Smooth muscle cell of the coronary artery (primary cell): ENCODE measurements around the gene VKORC1. TPM values are rescaled to one million over a fixed set of nuclear protein-coding genes. Genes with fewer than 3 reads are reported as not detected.

ENCODE experiments used
- total RNA-seq: library from RNA; depleted of rRNA; stranded (reverse); fragments of >200 nt; gene quantifications from 2 replicates; pipeline ENCODE4 v1.2.3, GENCODE V29; 2014; ENCODE audit warnings: low replicate concordance

Gene VKORC1
- 105 and 187 TPM in 2 replicates for total RNA-seq

DNA sequence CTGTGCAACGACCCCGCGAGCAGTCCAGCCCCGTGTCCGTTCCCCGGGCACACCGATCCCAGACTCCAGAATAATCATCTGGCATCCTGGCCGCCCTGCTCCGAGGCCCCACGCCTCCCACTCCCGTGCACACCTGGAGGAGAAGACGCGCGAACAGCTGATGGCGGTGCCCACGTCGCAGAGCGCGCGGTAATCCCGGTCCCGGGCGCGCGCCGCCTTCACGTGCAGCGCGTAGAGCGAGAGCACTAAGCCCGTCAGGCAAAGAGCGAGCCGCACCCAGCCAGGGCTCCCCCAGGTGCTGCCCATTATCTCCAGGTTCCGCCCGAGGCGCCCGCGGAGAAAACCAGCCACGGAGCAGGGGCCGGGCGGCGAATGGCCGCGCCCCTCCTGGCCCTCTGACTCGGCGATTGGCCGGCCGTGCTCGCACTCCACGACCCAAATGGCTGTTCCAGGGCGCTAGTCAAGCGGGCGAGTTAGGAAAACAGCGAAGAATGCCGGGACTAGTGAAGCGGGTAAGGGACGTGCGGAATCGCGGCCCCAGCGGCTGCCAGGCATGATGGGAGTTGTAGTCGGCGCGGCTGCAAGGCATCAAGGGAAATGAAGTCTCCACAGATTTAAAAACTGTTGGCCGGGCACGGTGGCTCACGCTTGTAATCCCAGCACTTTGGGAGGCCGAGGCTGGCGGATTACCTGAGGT, at the start of gene VKORC1:
VKORC1 (minus strand) TSS at position 374 of the 697 bp plus-strand sequence; CDS start at position 306, 68 bp downstream.

DNA sequence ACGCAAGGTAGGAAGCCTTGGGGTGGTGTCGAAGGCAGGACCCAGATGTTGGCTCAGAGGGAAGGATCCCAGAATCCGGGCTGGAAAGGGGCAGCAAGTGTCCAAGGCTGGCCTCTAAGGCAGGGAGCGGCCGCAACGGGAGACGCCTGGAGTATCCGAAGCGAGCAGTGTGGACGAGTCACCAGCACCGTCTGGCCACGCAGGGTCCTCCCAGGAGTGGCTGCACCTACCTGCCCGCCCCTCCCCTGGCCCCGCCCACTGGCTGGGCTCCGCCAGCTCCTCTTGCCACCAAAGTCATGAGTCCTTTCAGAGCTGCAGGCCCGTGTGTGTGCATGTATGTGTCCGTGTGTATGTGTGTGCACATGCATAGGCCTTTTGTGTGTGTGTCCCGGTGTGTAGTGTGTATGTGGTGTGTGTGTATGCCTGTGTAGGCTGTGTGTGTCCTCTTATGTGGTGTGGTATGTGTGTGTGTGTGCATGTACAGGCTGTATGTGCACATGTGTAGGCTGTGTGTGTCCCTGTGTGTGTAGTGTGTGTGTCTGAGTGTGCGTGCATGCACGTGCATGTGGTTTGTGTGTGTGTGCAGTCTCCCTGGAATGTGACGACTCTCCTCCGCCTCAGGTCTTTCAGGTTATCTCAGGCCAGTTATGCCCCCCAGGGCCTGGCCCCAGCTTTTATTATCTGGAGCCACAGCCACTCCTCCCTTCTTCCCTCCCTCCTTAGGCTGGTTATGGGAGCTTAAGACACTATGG, 41.1 kb upstream of the VKORC1 start, which contains the start of gene PRSS8:
PRSS8 (minus strand) TSS at position 193 of the 752 bp plus-strand sequence. CDS start 229 bp downstream, outside the sequence.

DNA sequence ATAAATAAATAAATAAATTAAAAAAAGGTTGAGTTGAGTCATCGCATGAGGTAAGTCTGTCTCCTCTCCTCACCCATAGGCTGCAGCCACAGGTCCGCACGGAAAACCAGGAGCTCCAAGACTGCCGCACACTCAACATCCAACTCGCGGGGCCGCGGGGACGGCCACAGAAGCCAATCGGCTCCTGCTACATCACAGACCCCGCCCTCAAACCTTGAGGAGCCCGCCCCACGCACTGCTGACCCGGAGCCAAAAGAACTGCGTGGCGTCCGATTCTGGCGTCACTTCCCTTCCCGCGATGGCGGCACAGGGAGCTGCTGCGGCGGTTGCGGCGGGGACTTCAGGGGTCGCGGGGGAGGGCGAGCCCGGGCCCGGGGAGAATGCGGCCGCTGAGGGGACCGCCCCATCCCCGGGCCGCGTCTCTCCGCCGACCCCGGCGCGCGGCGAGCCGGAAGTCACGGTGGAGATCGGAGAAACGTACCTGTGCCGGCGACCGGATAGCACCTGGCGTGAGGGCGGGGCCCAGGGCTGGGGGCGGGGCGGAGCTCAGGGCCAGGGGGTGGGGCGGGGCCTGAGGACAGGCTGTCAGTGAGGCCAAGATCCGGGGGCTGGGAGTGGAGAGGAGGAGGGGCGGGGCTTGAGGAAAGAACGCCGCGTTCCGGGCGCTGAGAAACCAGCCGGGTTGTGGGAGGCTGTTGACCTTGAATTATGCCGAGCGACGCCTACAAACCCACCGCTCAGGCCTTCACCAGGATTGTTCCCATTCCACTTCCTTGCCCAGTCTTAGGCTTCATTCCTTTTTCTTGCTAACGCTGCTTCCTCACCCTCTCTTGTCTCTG, 23.0 kb upstream of the VKORC1 start, which contains the start of gene KAT8:
KAT8 (plus strand) TSS at position 281 of the 839 bp plus-strand sequence; CDS start at position 299, 18 bp downstream.

DNA sequence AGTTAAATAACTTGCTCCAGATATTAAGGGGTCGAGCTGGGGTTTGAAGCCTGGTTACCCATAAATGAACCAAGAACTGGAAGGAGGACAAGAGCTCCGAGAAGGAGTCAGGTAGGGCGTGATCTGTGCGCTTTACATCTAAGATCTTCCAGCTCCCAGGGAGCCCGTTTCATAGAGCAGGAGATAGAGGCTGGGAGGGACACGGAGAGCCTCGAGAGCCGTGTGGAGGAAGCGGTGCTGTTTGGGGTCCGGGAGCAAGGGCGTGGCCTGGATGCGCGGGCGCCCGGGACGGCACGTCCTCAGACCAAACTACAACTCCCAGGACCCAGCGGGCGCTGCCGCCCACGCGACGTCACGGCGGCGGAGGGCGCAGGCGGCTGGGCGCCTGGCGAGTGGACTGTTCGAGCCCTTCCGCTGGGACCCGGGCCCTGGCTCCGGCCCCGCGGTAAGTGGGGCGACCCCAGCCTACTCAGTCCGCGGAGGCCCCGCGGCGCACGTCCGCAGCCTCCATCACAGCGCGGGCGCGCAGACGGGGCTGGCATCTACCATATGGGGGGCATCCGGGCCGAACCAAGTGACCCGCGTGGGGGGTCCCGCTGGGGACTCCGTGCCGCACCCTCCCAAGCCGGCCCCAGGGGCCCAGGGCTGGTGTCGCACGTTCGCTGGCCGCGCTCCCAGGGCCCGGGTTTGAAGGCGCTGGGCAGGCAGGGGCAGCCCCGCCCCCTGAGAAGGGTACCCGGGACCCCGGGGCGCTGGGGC, 13.6 kb upstream of the VKORC1 start, which contains the start of gene BCKDK:
BCKDK (plus strand) TSS at position 352 of the 759 bp plus-strand sequence. CDS start 838 bp downstream, outside the sequence.

DNA sequence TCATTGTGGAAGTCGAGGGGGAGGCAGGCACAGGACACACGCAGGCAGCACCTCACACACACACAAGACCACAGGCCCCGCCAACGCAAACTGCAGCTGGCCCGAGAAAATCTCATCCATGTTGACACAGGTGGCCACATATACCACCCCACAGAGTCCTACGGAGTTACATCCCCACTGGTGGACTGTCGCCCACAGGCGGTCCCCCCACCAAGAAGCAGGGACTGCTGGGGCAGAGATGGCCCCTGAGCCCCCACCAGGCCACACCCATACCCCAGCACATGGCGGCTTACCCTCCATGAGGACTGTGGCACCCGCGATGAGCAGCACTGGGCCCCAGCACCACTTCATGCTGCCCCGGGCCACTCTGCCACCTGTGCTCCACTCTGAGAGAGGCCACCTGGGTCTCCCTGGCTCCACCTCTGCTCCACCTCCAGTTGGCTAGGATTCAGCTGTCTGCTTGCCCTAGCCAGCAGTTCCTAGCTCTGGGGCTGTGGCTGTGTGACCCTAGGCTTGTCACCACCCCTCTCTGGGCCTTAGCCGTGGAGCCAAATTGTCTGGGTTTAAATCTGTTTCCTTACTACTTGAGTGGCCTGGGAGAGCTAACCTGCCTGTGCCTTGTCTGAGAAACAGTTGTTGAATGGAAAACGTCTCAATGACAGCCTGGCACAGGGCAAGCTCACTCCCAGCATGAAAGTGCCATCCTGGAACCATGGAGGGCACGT, 6.0 kb downstream of the VKORC1 start, which contains the start of gene PRSS53:
PRSS53 (minus strand) TSS at position 485 of the 725 bp plus-strand sequence; CDS start at position 351, 134 bp downstream.

DNA sequence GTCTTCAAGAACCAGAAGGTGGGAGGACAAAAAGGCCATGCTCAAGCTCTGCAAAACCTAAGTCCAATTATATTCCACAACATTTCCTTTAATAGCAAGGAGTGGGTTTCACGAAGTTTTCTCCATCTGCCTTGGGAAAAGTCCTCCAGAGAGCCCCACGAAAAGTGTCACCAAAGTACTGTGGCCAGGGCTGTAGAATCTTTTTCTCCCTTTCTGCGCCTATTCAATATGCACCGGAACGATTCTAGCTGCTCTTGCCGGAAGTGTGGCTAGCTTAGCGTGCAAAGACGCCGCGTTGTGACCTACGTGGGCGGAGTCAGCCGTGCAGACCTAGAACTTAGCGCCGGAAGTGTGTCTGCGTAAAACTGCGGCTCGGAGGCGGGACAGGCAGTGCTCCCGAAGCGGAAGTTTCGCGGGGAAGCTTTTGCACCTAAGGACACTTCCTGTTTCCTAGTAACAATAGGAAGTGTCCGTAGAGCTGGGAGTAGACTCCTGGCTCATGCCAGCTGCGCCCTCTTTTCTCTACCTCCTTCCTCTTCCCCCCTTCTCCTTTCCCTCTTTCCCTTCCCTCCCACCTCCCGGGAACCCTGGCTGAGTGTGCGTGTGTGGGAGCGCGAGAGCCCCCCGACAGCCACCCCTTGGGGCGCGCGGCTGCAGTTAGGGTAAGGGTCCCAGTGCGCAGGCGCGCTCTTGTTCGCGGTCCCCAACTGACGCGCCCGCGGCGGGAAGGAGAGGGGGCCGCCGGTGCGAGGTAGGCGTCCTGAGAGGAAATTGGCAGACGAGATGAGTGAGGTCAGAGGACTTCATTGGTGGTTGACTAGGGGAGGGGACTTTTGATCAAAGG, 20.4 kb downstream of the VKORC1 start, which contains the start of the genes ZNF646 and ZNF668:
ZNF646 (plus strand) TSS at position 453 of the 844 bp plus-strand sequence. CDS start 1,903 bp downstream, outside the sequence.
ZNF668 (minus strand) TSS at position 271 of the 844 bp plus-strand sequence. CDS start 9,781 bp downstream, outside the sequence.

Other genes starting within 250 kb of the VKORC1 start
- gene BCL7C, start 200.7 kb downstream of the VKORC1 start, total RNA-seq, result 16.7 and 35.9 TPM in 2 replicates
- 0.23 and 0.98 TPM in 2 replicates for gene CTF1, start 198.2 kb downstream of the VKORC1 start, total RNA-seq
- gene FBXL19, start 171.2 kb downstream of the VKORC1 start, total RNA-seq, result 8.2 and 13.9 TPM in 2 replicates
- 21.3 and 41.2 TPM in 2 replicates for gene ORAI3, start 145.7 kb downstream of the VKORC1 start, total RNA-seq
- 1.6 and 2.2 TPM in 2 replicates for gene SETD1A, start 137.0 kb downstream of the VKORC1 start, total RNA-seq
- 11.7 and 71.5 TPM in 2 replicates for gene HSD3B7, start 109.6 kb downstream of the VKORC1 start, total RNA-seq
- gene STX1B, start 84.2 kb downstream of the VKORC1 start, total RNA-seq, result 0.53 and 2.7 TPM in 2 replicates
- 26.2 and 59.8 TPM in 2 replicates for gene STX4, start 61.2 kb downstream of the VKORC1 start, total RNA-seq
- gene ZNF668, start 20.6 kb downstream of the VKORC1 start, total RNA-seq, result 9.3 and 12.3 TPM in 2 replicates
- 9.8 and 10.4 TPM in 2 replicates for gene ZNF646, start 20.4 kb downstream of the VKORC1 start, total RNA-seq
- gene PRSS53, start 5.9 kb downstream of the VKORC1 start, total RNA-seq, result 1.2 and 1.5 TPM in 2 replicates
- 8.3 and 15.0 TPM in 2 replicates for gene BCKDK, start 13.6 kb upstream of the VKORC1 start, total RNA-seq
- gene KAT8, start 22.9 kb upstream of the VKORC1 start, total RNA-seq, result 26.2 and 26.8 TPM in 2 replicates
- not detected in 2 replicates for gene PRSS8, start 40.9 kb upstream of the VKORC1 start, total RNA-seq
- gene PRSS36, start 55.3 kb upstream of the VKORC1 start, total RNA-seq, result 0.45 TPM in 1 of 2 replicates, not detected in the other
- gene FUS, start 85.3 kb upstream of the VKORC1 start, total RNA-seq, result 25.2 and 35.3 TPM in 2 replicates
- 43.5 and 69.2 TPM in 2 replicates for gene PYCARD, start 108.0 kb upstream of the VKORC1 start, total RNA-seq
- under 0.01 TPM in 1 of 2 replicates, not detected in the other for gene TRIM72, start 119.3 kb upstream of the VKORC1 start, total RNA-seq
- not detected in 2 replicates for gene PYDC1, start 122.3 kb upstream of the VKORC1 start, total RNA-seq
- gene ITGAM, start 165.2 kb upstream of the VKORC1 start, total RNA-seq, result not detected in 2 replicates